Neural progenitor cell (in vitro differentiated cells): ENCODE data around the gene NDUFB2. TPM values are rescaled to one million over a fixed set of nuclear protein-coding genes. Genes with fewer than 3 reads are reported as not detected.

Source experiments
- DNase-seq: peaks from one replicate; pipeline ENCODE4 v3.0.0-alpha.2; 2016; ENCODE audit warnings: low spot score
- H2AFZ ChIP-seq: fragments of 200-600 bp; sonication (generic); replicated peaks from 2 replicates; pipeline ENCODE4 v1.6.1; 2016; ENCODE audit warnings: antibody characterized with exemption
- H3F3A ChIP-seq: fragments of 200-600 bp; sonication (generic); 2 replicates; pipeline ENCODE4 v1.6.1; 2016; ENCODE audit warnings: antibody characterized with exemption, low read depth
- H3K27ac ChIP-seq: fragments of 200-600 bp; sonication (generic); 2 replicates; pipeline ENCODE4 v1.5.1; 2016; ENCODE audit warnings: mild to moderate bottlenecking
- H3K27me3 ChIP-seq: fragments of 200-600 bp; sonication (generic); 2 replicates; pipeline ENCODE4 v1.6.1; 2016; ENCODE audit warnings: mild to moderate bottlenecking, moderate library complexity
- H3K36me3 ChIP-seq: fragments of 200-600 bp; sonication (generic); 2 replicates; pipeline ENCODE4 v1.5.1; 2016
- H3K4me1 ChIP-seq: fragments of 200-600 bp; sonication (generic); 2 replicates; pipeline ENCODE4 v1.6.1; 2016; ENCODE audit warnings: mixed run types
- H3K4me2 ChIP-seq: fragments of 200-600 bp; sonication (generic); 2 replicates; pipeline ENCODE4 v1.6.1; 2016
- H3K4me3 ChIP-seq: fragments of 200-600 bp; sonication (generic); 2 replicates; pipeline ENCODE4 v1.5.1; 2016
- H3K79me2 ChIP-seq: fragments of 200-600 bp; sonication (generic); 2 replicates; pipeline ENCODE4 v1.6.1; 2016; ENCODE audit warnings: low read depth
- H3K9ac ChIP-seq: fragments of 200-600 bp; sonication (generic); 2 replicates; pipeline ENCODE4 v1.6.1; 2016
- H3K9me3 ChIP-seq: fragments of 200-600 bp; sonication (generic); 2 replicates; pipeline ENCODE4 v1.5.1; 2016; ENCODE audit warnings: low read depth
- H4K20me1 ChIP-seq: fragments of 200-600 bp; sonication (generic); 2 replicates; pipeline ENCODE4 v1.6.1; 2016; ENCODE audit warnings: low read depth
- H3K27ac Mint-ChIP-seq: 3 replicates; pipeline ENCODE4 v1.8.0; 2021; ENCODE audit warnings: mixed read lengths
- H3K27me3 Mint-ChIP-seq: 2 replicates; pipeline ENCODE4 v1.8.0; 2022; ENCODE audit warnings: low read depth, mild to moderate bottlenecking, inconsistent platforms, moderate library complexity, mixed read lengths; ENCODE audit not compliant: insufficient read depth
- H3K36me3 Mint-ChIP-seq: 3 replicates; pipeline ENCODE4 v1.8.0; 2021; ENCODE audit warnings: mixed read lengths
- H3K4me1 Mint-ChIP-seq: 3 replicates; pipeline ENCODE4 v1.8.0; 2021; ENCODE audit warnings: mixed read lengths
- H3K4me3 Mint-ChIP-seq: 3 replicates; pipeline ENCODE4 v1.8.0; 2021; ENCODE audit warnings: mild to moderate bottlenecking, moderate library complexity, mixed read lengths
- H3K9me3 Mint-ChIP-seq: 3 replicates; pipeline ENCODE4 v1.8.0; 2020; ENCODE audit warnings: mixed read lengths
- EZH2 ChIP-seq: fragments of 200-600 bp; sonication (generic); IDR thresholded peaks from 2 replicates; pipeline ENCODE4 v1.6.1; 2017; ENCODE audit warnings: antibody characterized with exemption, mild to moderate bottlenecking, moderate library complexity
- EZH2phosphoT487 ChIP-seq: fragments of 200-600 bp; sonication (generic); IDR thresholded peaks from 2 replicates; pipeline ENCODE4 v1.6.1; 2017; ENCODE audit warnings: antibody characterized with exemption
- total RNA-seq: library from RNA; depleted of rRNA; stranded (reverse); fragments of >200 nt; gene quantifications from 2 replicates; pipeline ENCODE4 v1.2.3, GENCODE V29; 2015; ENCODE audit warnings: low replicate concordance
- TF ChIP-seq, protein P1 (sequence below): fragments of 200-600 bp; sonication (generic); IDR thresholded peaks from 2 replicates; pipeline ENCODE4 v1.5.1; 2017; ENCODE audit warnings: antibody characterized with exemption, mild to moderate bottlenecking

NDUFB2 gene
- total RNA-seq, 1 donor from 2014 or later = 241 TPM

DNA sequence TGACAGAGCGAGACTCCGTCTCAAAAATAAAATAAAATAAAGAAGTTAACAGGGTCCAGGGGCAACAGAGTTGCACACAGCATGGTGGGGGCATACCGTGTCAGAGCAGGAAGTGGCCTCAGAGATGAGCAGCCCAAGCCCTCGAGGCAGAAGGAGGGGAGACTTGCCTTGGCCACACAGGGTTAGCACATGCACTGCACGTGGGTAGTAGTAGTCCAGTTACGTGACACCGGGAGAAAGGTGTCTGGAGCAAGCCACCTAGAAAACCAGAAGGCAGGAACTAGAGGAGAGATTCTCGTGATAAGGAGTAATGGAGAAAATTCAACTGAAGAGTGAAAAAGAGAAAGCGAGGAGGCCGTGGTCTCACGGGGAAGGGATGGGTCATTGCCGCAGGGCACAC lies 46.1 kb upstream of the NDUFB2 start:
- Histone ChIP-seq H3K79me2 (no peaks in the 10 kb centered on the region), H3K4me3 (no peak overlapping the region), H3K27ac (no peak overlapping the region), H3K27me3 (no peaks in the 10 kb centered on the region), H3K4me2 (no peak overlapping the region), H3K9me3 (no peaks in the 10 kb centered on the region), H3K36me3 (no peaks in the 10 kb centered on the region), H2AFZ (no peak overlapping the region), H3F3A (peaks cover 12% of the 10 kb centered on the region), H4K20me1 (no peaks in the 10 kb centered on the region), H3K9ac (no peak overlapping the region), H3K4me1 (peaks cover 8% of the 10 kb centered on the region)
- no peak for DNase-seq
- Mint-ChIP-seq H3K36me3 (no peaks in the 10 kb centered on the region), H3K27ac (peak overlapping the region; percentile 75), H3K4me3 (no peak overlapping the region), H3K27me3 (peaks cover 5% of the 10 kb centered on the region), H3K9me3 (no peaks in the 10 kb centered on the region), H3K4me1 (peaks cover 21% of the 10 kb centered on the region)
- TF ChIP-seq EZH2phosphoT487 (no peak), EZH2 (no peak)
- TF ChIP-seq, protein P1, sequence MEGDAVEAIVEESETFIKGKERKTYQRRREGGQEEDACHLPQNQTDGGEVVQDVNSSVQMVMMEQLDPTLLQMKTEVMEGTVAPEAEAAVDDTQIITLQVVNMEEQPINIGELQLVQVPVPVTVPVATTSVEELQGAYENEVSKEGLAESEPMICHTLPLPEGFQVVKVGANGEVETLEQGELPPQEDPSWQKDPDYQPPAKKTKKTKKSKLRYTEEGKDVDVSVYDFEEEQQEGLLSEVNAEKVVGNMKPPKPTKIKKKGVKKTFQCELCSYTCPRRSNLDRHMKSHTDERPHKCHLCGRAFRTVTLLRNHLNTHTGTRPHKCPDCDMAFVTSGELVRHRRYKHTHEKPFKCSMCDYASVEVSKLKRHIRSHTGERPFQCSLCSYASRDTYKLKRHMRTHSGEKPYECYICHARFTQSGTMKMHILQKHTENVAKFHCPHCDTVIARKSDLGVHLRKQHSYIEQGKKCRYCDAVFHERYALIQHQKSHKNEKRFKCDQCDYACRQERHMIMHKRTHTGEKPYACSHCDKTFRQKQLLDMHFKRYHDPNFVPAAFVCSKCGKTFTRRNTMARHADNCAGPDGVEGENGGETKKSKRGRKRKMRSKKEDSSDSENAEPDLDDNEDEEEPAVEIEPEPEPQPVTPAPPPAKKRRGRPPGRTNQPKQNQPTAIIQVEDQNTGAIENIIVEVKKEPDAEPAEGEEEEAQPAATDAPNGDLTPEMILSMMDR = no peak

DNA sequence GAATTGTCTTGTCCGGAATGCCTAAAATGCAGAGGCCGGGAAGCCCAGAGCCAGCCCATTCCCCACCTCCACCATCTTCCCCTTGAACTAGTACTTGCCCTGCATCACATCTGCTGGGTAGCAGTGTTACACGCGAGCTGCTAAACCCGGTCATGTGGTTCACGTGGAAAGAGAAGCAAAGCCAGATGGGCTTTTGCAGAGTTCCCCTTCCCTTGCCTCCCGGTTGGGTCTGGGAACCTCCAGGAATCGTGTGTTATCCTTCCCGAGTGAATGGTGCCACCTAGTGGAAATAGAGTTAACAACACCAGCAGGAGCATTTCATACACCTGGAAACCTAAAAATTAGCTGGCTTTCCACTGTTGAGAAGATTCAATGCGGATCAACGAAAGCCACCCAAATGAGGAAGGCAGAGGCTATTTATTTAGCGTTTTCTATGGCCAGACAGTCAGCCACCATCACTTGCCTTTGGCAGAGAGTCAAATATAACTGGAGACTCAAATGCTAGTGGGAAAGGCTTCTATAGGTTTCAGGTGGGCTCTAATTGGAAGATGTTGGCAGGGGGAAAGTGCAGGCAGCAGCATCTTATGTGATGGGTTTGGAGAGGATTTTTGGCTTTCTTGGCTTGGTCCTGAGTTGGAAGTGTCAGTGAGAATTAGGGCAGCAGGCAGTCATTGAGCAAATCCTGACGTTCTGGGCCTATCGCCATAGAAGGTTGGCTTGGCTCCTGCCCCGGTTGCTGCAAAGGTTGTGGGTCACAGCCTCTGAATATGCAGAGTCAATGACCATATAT lies 43.0 kb upstream of the NDUFB2 start:
- H3K4me1 Mint-ChIP-seq = peaks cover 7% of the 10 kb centered on the region
- no peaks in the 10 kb centered on the region for H3K4me1 ChIP-seq
- H2AFZ ChIP-seq = peak overlapping the region; percentile 96
- no peaks in the 10 kb centered on the region for H3K9me3 ChIP-seq
- H3K27me3 Mint-ChIP-seq = peaks cover 3% of the 10 kb centered on the region
- no peaks in the 10 kb centered on the region for H3K27me3 ChIP-seq
- peak; percentile 86 for DNase-seq
- H3K36me3 ChIP-seq = no peaks in the 10 kb centered on the region
- no peak overlapping the region for H3K4me3 Mint-ChIP-seq
- H3K4me3 ChIP-seq = no peak overlapping the region
- peak overlapping the region; percentile 19 for H3K27ac Mint-ChIP-seq
- H3K27ac ChIP-seq = no peak overlapping the region
- H3K4me2 ChIP-seq = no peak overlapping the region
- no peaks in the 10 kb centered on the region for H3K36me3 Mint-ChIP-seq
- H3K9me3 Mint-ChIP-seq = no peaks in the 10 kb centered on the region
- H3K79me2 ChIP-seq = no peaks in the 10 kb centered on the region
- TF ChIP-seq EZH2 = no peak
- TF ChIP-seq EZH2phosphoT487 = no peak
- TF ChIP-seq, protein P1 = peak; percentile 92
- no peak overlapping the region for H3K9ac ChIP-seq
- no peaks in the 10 kb centered on the region for H4K20me1 ChIP-seq
- H3F3A ChIP-seq = no peaks in the 10 kb centered on the region

DNA sequence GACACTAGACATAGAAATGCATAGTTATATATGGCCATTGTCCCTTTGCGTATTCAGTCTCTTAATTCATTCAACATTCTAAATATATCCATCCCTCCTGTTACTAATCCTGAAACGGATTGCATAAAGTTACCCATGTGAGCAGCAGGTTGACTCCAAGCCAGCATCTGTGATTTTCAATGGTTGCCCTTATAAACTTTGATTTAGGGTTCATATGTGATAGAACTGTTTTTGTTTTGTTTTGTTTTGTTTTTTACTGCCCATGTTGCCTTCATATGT lies 42.5 kb upstream of the NDUFB2 start:
- Histone ChIP-seq H2AFZ (no peak overlapping the region), H3K27me3 (no peaks in the 10 kb centered on the region), H3K4me1 (no peaks in the 10 kb centered on the region), H3K4me2 (no peak overlapping the region), H3K4me3 (no peak overlapping the region), H4K20me1 (no peaks in the 10 kb centered on the region), H3K36me3 (no peaks in the 10 kb centered on the region), H3K79me2 (no peaks in the 10 kb centered on the region), H3K27ac (no peak overlapping the region), H3K9me3 (no peaks in the 10 kb centered on the region), H3F3A (no peaks in the 10 kb centered on the region), H3K9ac (no peak overlapping the region)
- peaks cover 7% of the 10 kb centered on the region for H3K4me1 Mint-ChIP-seq
- H3K27me3 Mint-ChIP-seq = peaks cover 3% of the 10 kb centered on the region
- no peak for DNase-seq
- TF ChIP-seq, protein P1 = no peak
- TF ChIP-seq EZH2 = no peak
- no peak for TF ChIP-seq EZH2phosphoT487
- no peaks in the 10 kb centered on the region for H3K9me3 Mint-ChIP-seq
- H3K4me3 Mint-ChIP-seq = no peak overlapping the region
- no peak overlapping the region for H3K27ac Mint-ChIP-seq
- H3K36me3 Mint-ChIP-seq = no peaks in the 10 kb centered on the region
